ENCODE data around the gene ARID4A. TPM values are rescaled to one million over a fixed set of nuclear protein-coding genes. Genes with fewer than 3 reads are reported as not detected.

The ARID4A gene
- total and polyA plus RNA-seq, 2 donors from 2014 or later, result 3.9 to 32.5 TPM

GRCh38 chr14:58301416-58301815 is 3.1 kb downstream of the ARID4A start:
- intact Hi-C loops (cut with DNase I), result no loop called here
- DNase-seq (no peak), FAIRE-seq (no peak)
- H3K27me3 ChIP-seq (ENCODE audit: control insufficient read depth, insufficient read depth, low read length), result no peaks in the 10 kb centered on the region
- no peak overlapping the region for H3K4me3 ChIP-seq (ENCODE audit: low read length in 3 of 3)
- no peaks in the 10 kb centered on the region for H3K9me3 ChIP-seq (ENCODE audit: control insufficient read depth in 2 of 3, insufficient read depth in 1 of 3, low read length in 3 of 3)
- TF ChIP-seq CTCF (IDR thresholded peaks at IDR 0.05; ENCODE audit: borderline replicate concordance, extremely low read depth, insufficient read depth), result no peak
- H3K36me3 ChIP-seq (ENCODE audit: control insufficient read depth in 2 of 3, insufficient read depth in 3 of 3, low read length in 3 of 3), result peaks cover 9 to 22% (median 18%) of the 10 kb centered on the region in 3 donors
- peaks cover 0 to 13% (median 3%) of the 10 kb centered on the region in 3 donors for H3K4me1 ChIP-seq (ENCODE audit: control insufficient read depth in 2 of 3, insufficient read depth in 2 of 3, low read depth in 1 of 3, low read length in 3 of 3)
- H3K9ac ChIP-seq (ENCODE audit: low read length in 3 of 3), result no peak overlapping the region
- H3K27ac ChIP-seq (ENCODE audit: low read depth in 2 of 2, low read length in 2 of 2), result no peak overlapping the region

DNA sequence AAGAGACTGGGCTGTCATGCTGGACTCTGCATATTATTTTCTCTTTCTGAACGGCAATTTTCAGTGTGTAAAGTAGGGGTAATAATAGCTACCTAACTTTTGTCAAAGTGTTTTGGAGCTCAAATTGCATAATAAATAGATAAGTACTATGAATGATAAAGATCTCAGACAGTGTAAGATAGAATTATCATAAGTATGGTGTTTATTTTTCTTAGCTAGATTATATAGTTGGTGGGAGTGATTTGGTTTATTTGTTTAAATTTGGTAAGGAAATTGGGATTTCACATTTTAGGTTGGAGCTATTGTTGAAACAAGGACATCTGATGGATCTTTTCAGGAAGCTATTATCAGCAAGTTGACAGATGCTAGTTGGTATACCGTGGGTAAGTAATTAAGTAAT is 7.4 kb downstream of the ARID4A start:
- H3K4me3 ChIP-seq (ENCODE audit: low read length in 3 of 3), result no peak overlapping the region
- H3K9ac ChIP-seq (ENCODE audit: low read length in 3 of 3), result no peak overlapping the region
- no peak for TF ChIP-seq CTCF (IDR thresholded peaks at IDR 0.05; ENCODE audit: borderline replicate concordance, extremely low read depth, insufficient read depth)
- H3K27ac ChIP-seq (ENCODE audit: low read depth in 2 of 2, low read length in 2 of 2), result no peak overlapping the region
- FAIRE-seq (no peak), DNase-seq (no peak)
- H3K36me3 ChIP-seq (ENCODE audit: control insufficient read depth in 2 of 3, insufficient read depth in 3 of 3, low read length in 3 of 3), result peaks cover 9 to 28% (median 24%) of the 10 kb centered on the region in 3 donors
- no peaks in the 10 kb centered on the region for H3K27me3 ChIP-seq (ENCODE audit: control insufficient read depth, insufficient read depth, low read length)
- H3K4me1 ChIP-seq (ENCODE audit: control insufficient read depth in 2 of 3, insufficient read depth in 2 of 3, low read depth in 1 of 3, low read length in 3 of 3), result peaks cover 0 to 2% (median 0%) of the 10 kb centered on the region in 3 donors
- no peaks in the 10 kb centered on the region for H3K9me3 ChIP-seq (ENCODE audit: control insufficient read depth in 2 of 3, insufficient read depth in 1 of 3, low read length in 3 of 3)
- intact Hi-C loops (cut with DNase I), result no loop called here

DNA sequence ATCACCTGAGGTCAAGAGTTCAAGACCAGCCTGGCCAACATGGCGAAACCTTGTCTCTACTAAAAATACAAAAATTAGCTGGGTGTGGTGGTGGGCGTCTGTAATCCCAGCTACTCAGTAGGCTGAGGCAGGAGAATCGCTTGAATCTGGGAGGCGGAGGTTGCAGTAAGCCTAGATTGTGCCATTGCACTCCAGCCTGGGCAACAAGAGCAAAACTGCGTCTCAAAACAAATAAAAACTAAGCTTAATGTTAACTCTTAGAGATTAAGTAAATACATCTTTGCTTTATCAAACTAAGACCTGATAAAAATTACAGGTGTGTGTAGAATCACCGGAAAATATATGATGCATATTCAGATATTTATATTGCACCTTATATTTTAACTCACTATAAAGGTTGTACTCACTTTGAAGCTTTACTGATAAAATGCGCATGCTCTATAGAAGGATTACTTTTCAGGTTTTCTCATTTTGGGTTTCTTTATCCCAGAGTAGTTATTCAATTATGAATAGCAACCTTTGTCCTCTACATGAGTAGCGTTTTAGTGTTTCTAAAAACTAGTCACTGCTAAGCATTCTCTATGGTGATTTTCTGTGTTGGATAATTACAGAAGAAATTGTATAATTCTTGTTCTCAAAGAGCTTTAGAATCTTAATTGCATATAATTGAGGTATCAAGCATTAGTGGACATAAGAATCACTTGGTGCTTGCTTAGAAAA is 9.4 kb downstream of the ARID4A start:
- FAIRE-seq, result no peak
- intact Hi-C loops (cut with DNase I), result no loop called here
- Histone ChIP-seq H3K27me3 (ENCODE audit: control insufficient read depth, insufficient read depth, low read length) (no peaks in the 10 kb centered on the region), H3K9me3 (ENCODE audit: control insufficient read depth in 2 of 3, insufficient read depth in 1 of 3, low read length in 3 of 3) (no peaks in the 10 kb centered on the region), H3K27ac (ENCODE audit: low read depth in 2 of 2, low read length in 2 of 2) (no peak overlapping the region), H3K4me1 (ENCODE audit: control insufficient read depth in 2 of 3, insufficient read depth in 2 of 3, low read depth in 1 of 3, low read length in 3 of 3) (no peaks in the 10 kb centered on the region), H3K9ac (ENCODE audit: low read length in 3 of 3) (no peak overlapping the region), H3K36me3 (ENCODE audit: control insufficient read depth in 2 of 3, insufficient read depth in 3 of 3, low read length in 3 of 3) (peaks cover 9 to 28% (median 24%) of the 10 kb centered on the region in 3 donors), H3K4me3 (ENCODE audit: low read length in 3 of 3) (no peak overlapping the region)
- DNase-seq, result no peak
- TF ChIP-seq CTCF (IDR thresholded peaks at IDR 0.05; ENCODE audit: borderline replicate concordance, extremely low read depth, insufficient read depth), result no peak
